K562 (cell line): ENCODE data around the gene DHRS3. TPM values are rescaled to one million over a fixed set of nuclear protein-coding genes. Genes with fewer than 3 reads are reported as not detected.
"Not testable (repeated sequence)": the region's sequence is repeated elsewhere in the genome, so short reads cannot be mapped to it uniquely, and the experiment has no call there.

ENCODE experiments used
- ARNT ChIP-seq, 2 experiments: fragments of 450-650 bp; IDR thresholded peaks; 2 replicates each; pipeline ENCODE4 v1.6.1; 2016; ENCODE audit warnings: mild to moderate bottlenecking in 1 of 2
- CC2D1A ChIP-seq: fragments of 450-650 bp; IDR thresholded peaks from 2 replicates; pipeline ENCODE4 v1.6.1; 2017; ENCODE audit warnings: mild to moderate bottlenecking
- DNMT1 ChIP-seq: fragments of 450-650 bp; IDR thresholded peaks from 2 replicates; pipeline ENCODE4 v1.6.1; 2016; ENCODE audit warnings: antibody characterized with exemption, mild to moderate bottlenecking
- HDAC1 ChIP-seq, 2 experiments: fragments of 450-650 bp; IDR thresholded peaks; 2 replicates each; pipeline ENCODE4 v1.6.1; 2016 to 2017; ENCODE audit warnings: inconsistent platforms in 1 of 2, mild to moderate bottlenecking in 1 of 2, moderate library complexity in 1 of 2
- HDGF ChIP-seq: fragments of 450-650 bp; IDR thresholded peaks from 2 replicates; pipeline ENCODE4 v1.6.1; 2016
- KDM1A ChIP-seq, 2 experiments: fragments of 450-650 bp; IDR thresholded peaks; 2 replicates each; pipeline ENCODE4 v1.6.1; 2016; ENCODE audit warnings: mild to moderate bottlenecking in 2 of 2
- KHSRP ChIP-seq: fragments of 450-650 bp; IDR thresholded peaks from 2 replicates; pipeline ENCODE4 v1.6.1; 2017
- MTA1 ChIP-seq: fragments of 450-650 bp; IDR thresholded peaks from 2 replicates; pipeline ENCODE4 v1.6.1; 2017; ENCODE audit warnings: borderline replicate concordance
- MTA2 ChIP-seq: fragments of 450-650 bp; IDR thresholded peaks from 2 replicates; pipeline ENCODE4 v1.6.1; 2016; ENCODE audit warnings: low read depth
- MYBL2 ChIP-seq, 2 experiments: fragments of 450-650 bp in 1 of 2; sonication (generic) in 1 of 2; formaldehyde crosslinking in 1 of 2; IDR thresholded peaks; 2 replicates each; pipeline versions ENCODE4 v1.6.1 to v1.8.1; 2017 to 2022; ENCODE audit warnings: borderline replicate concordance in 1 of 2, inconsistent platforms in 1 of 2, low read depth in 1 of 2, mild to moderate bottlenecking in 1 of 2, missing genetic modification reagents in 1 of 2, moderate library complexity in 1 of 2
- NBN ChIP-seq: fragments of 450-650 bp; IDR thresholded peaks from 2 replicates; pipeline ENCODE4 v1.6.1; 2016; ENCODE audit warnings: low read depth, mild to moderate bottlenecking
- PHF20 ChIP-seq: fragments of 450-650 bp; IDR thresholded peaks from 2 replicates; pipeline ENCODE4 v1.6.1; 2018; ENCODE audit not compliant: partially characterized antibody
- PTRF ChIP-seq: fragments of 450-650 bp; IDR thresholded peaks from 2 replicates; pipeline ENCODE4 v1.6.1; 2016; ENCODE audit warnings: mild to moderate bottlenecking, missing genetic modification characterization, missing compliant biosample characterization
- SMARCA4 ChIP-seq: fragments of 450-650 bp; IDR thresholded peaks from 2 replicates; pipeline ENCODE4 v1.6.1; 2016
- TRIM24 ChIP-seq, 2 experiments: fragments of 450-650 bp; IDR thresholded peaks; 2 replicates each; pipeline ENCODE4 v1.6.1; 2016
- ZKSCAN8 ChIP-seq: fragments of 200-800 bp; sonication (Bioruptor generic); IDR thresholded peaks from 2 replicates; pipeline ENCODE4 v1.6.1; 2016; ENCODE audit warnings: missing genetic modification characterization, missing compliant biosample characterization
- polyA plus RNA-seq, 8 experiments: library from polyadenylated mRNA; depleted of rRNA in 4 of 8; stranded (reverse) in 5 of 8; unstranded in 3 of 8; fragments of >200 nt; fragmentation: Nextera tagmentation in 2 of 8; fragmentation: Illumina TruSeq in 1 of 8; extraction: Ambion mirVana in 2 of 8; extraction: Trizol in 1 of 8; gene quantifications; 2 replicates each; pipeline versions ENCODE4 v1.2.1 to v1.2.3, GENCODE V29; 2011 to 2014; ENCODE audit warnings: inconsistent platforms in 1 of 8, missing spikeins in 1 of 8
- total RNA-seq, 7 experiments: library from RNA; depleted of rRNA in 6 of 7; stranded (reverse); fragments of >200 nt in 6 of 7; fragmentation: Illumina TruSeq in 2 of 7; extraction: Trizol in 2 of 7; gene quantifications; 2 replicates each; pipeline versions ENCODE4 v1.2.1 to v1.2.3, GENCODE V29; 2011 to 2021; ENCODE audit warnings: low replicate concordance in 1 of 7
- TF ChIP-seq, protein P1 (sequence below): fragments of 450-650 bp; IDR thresholded peaks from 2 replicates; pipeline ENCODE4 v1.6.1; 2016; ENCODE audit warnings: borderline replicate concordance
- TF ChIP-seq, protein P2 (sequence below): fragments of 450-650 bp; conservative IDR thresholded peaks from 2 replicates; pipeline ENCODE4 v1.6.1; 2016; ENCODE audit warnings: missing genetic modification characterization, low read depth, mild to moderate bottlenecking, control low read depth, missing compliant biosample characterization
- TF ChIP-seq, protein P3 (sequence below): sonication (generic); formaldehyde crosslinking; IDR thresholded peaks from 2 replicates; pipeline ENCODE4 v1.8.0; 2022; ENCODE audit warnings: mild to moderate bottlenecking, missing genetic modification reagents
- TF ChIP-seq, protein P4 (sequence below), 2 experiments: fragments of 450-650 bp; IDR thresholded peaks; 2 replicates each; pipeline ENCODE4 v1.6.1; 2016

DHRS3 gene
- total and polyA plus RNA-seq, 9 of the 15 experiments (the other 6 are each of a cell fraction or from before 2014, with no cell fraction given), result 21.0 to 116 (median 58.7) TPM

DNA sequence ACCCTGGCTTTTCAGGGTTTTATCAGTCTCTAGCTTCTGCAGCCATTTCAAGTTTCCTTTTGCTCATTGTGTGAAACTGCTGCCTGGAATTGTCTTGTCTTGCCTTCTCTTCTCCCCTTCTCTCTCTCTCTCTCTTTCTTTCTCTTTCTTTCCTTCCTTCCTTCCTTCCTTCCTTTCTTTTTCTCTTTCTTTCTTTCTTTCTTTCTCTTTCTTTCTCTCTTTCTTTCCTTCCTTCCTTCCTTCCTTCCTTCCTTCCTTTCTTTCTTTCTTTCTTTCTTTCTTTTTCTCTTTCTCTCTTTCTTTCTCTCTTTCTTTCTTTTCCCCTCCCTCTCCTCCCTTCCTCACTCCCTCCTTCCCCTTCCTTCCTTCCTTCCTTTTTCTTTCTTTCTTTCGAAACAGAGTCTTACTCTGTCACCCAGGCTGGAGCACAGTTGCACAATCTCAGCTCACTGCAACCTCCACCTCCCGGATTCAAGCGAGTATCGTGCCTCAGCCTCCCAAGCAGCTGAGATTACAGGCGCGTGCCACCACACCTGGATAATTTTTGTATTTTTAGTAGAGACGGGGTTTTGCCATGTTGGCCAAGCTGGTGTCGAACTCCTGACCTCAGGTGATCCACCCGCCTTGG is 40.0 kb upstream of the DHRS3 start (continued):
- peak; percentile 48 to 61; a peak in 2 of 4 replicates for TF ChIP-seq KDM1A (IDR thresholded peaks at IDR 0.05)
- TF ChIP-seq TRIM24 (IDR thresholded peaks at IDR 0.05), result peak in 1 of 2 experiments; percentile 49; a peak in 3 of 4 replicates
- TF ChIP-seq PHF20, result peak; percentile 57
- TF ChIP-seq ZKSCAN8 (CRISPR knock-in tag), result 0 out of 2 replicates have a peak, but pooled peaks have one; percentile 12
- peak; percentile 71 for TF ChIP-seq MTA2
- peak; percentile 86 for TF ChIP-seq HDGF
- TF ChIP-seq, protein P1, sequence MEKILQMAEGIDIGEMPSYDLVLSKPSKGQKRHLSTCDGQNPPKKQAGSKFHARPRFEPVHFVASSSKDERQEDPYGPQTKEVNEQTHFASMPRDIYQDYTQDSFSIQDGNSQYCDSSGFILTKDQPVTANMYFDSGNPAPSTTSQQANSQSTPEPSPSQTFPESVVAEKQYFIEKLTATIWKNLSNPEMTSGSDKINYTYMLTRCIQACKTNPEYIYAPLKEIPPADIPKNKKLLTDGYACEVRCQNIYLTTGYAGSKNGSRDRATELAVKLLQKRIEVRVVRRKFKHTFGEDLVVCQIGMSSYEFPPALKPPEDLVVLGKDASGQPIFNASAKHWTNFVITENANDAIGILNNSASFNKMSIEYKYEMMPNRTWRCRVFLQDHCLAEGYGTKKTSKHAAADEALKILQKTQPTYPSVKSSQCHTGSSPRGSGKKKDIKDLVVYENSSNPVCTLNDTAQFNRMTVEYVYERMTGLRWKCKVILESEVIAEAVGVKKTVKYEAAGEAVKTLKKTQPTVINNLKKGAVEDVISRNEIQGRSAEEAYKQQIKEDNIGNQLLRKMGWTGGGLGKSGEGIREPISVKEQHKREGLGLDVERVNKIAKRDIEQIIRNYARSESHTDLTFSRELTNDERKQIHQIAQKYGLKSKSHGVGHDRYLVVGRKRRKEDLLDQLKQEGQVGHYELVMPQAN, result peak; percentile 75
- peak; percentile 69; the same call in 1 of the 2 replicates for TF ChIP-seq CC2D1A
- TF ChIP-seq, protein P2, sequence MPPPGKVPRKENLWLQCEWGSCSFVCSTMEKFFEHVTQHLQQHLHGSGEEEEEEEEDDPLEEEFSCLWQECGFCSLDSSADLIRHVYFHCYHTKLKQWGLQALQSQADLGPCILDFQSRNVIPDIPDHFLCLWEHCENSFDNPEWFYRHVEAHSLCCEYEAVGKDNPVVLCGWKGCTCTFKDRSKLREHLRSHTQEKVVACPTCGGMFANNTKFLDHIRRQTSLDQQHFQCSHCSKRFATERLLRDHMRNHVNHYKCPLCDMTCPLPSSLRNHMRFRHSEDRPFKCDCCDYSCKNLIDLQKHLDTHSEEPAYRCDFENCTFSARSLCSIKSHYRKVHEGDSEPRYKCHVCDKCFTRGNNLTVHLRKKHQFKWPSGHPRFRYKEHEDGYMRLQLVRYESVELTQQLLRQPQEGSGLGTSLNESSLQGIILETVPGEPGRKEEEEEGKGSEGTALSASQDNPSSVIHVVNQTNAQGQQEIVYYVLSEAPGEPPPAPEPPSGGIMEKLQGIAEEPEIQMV, result peak; percentile 84
- peak; percentile 92 to 93 for TF ChIP-seq ARNT (IDR thresholded peaks at IDR 0.05)
- TF ChIP-seq, protein P3, sequence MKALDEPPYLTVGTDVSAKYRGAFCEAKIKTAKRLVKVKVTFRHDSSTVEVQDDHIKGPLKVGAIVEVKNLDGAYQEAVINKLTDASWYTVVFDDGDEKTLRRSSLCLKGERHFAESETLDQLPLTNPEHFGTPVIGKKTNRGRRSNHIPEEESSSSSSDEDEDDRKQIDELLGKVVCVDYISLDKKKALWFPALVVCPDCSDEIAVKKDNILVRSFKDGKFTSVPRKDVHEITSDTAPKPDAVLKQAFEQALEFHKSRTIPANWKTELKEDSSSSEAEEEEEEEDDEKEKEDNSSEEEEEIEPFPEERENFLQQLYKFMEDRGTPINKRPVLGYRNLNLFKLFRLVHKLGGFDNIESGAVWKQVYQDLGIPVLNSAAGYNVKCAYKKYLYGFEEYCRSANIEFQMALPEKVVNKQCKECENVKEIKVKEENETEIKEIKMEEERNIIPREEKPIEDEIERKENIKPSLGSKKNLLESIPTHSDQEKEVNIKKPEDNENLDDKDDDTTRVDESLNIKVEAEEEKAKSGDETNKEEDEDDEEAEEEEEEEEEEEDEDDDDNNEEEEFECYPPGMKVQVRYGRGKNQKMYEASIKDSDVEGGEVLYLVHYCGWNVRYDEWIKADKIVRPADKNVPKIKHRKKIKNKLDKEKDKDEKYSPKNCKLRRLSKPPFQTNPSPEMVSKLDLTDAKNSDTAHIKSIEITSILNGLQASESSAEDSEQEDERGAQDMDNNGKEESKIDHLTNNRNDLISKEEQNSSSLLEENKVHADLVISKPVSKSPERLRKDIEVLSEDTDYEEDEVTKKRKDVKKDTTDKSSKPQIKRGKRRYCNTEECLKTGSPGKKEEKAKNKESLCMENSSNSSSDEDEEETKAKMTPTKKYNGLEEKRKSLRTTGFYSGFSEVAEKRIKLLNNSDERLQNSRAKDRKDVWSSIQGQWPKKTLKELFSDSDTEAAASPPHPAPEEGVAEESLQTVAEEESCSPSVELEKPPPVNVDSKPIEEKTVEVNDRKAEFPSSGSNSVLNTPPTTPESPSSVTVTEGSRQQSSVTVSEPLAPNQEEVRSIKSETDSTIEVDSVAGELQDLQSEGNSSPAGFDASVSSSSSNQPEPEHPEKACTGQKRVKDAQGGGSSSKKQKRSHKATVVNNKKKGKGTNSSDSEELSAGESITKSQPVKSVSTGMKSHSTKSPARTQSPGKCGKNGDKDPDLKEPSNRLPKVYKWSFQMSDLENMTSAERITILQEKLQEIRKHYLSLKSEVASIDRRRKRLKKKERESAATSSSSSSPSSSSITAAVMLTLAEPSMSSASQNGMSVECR (CRISPR knock-in tag), result peak; percentile 53
- TF ChIP-seq, protein P4, sequence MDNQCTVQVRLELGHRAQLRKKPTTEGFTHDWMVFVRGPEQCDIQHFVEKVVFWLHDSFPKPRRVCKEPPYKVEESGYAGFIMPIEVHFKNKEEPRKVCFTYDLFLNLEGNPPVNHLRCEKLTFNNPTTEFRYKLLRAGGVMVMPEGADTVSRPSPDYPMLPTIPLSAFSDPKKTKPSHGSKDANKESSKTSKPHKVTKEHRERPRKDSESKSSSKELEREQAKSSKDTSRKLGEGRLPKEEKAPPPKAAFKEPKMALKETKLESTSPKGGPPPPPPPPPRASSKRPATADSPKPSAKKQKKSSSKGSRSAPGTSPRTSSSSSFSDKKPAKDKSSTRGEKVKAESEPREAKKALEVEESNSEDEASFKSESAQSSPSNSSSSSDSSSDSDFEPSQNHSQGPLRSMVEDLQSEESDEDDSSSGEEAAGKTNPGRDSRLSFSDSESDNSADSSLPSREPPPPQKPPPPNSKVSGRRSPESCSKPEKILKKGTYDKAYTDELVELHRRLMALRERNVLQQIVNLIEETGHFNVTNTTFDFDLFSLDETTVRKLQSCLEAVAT (IDR thresholded peaks at IDR 0.05), result peak; percentile 92 to 95
- TF ChIP-seq MTA1, result peak; percentile 95
- TF ChIP-seq PTRF (tag), result 0 out of 2 replicates have a peak, but pooled peaks have one; percentile 47
- TF ChIP-seq HDAC1 (IDR thresholded peaks at IDR 0.05), result peak; percentile 33 to 78; a peak in 3 of 4 replicates
- peak; percentile 40; the same call in 1 of the 2 replicates for TF ChIP-seq KHSRP
- peak; percentile 65 for TF ChIP-seq MYBL2 (IDR thresholded peaks at IDR 0.05; ENCODE audit: low read depth)
- not testable (repeated sequence) for TF ChIP-seq MYBL2 (CRISPR knock-in tag; IDR thresholded peaks at IDR 0.05; ENCODE audit: borderline replicate concordance)
- peak; percentile 86 for TF ChIP-seq NBN
- peak; percentile 92; the same call in 1 of the 2 replicates for TF ChIP-seq DNMT1
- TF ChIP-seq SMARCA4, result peak; percentile 74
